IMR-90 (cell line): ENCODE measurements around the gene WWC1. TPM values are rescaled to one million over a fixed set of nuclear protein-coding genes. Genes with fewer than 3 reads are reported as not detected.

ENCODE experiments used
- ATAC-seq: fragments of 200-7000 bp; cut with Tn5 transposase; 2 replicates; pipeline ENCODE4 v1.9.1; 2020; ENCODE audit warnings: low read depth, mild to moderate bottlenecking, moderate library complexity
- BruUV-seq: library from RNA; stranded (reverse); fragments of 400-500 nt; replicated peaks from 2 replicates; lab custom pipeline; 2021; lab: Mats Ljungman, UMichigan
- CTCF ChIA-PET: fragments of 300-600 bp; formaldehyde crosslinking; extraction: SDS; loops from one replicate; lab custom pipeline; 2021; ENCODE audit warnings: antibody characterized with exemption; lab: Yijun Ruan, JAX
- POLR2A ChIA-PET: fragments of 300-600 bp; sonication (Branson Sonifier 250); formaldehyde crosslinking; loops from one replicate; lab custom pipeline; 2022; ENCODE audit warnings: antibody characterized with exemption; ENCODE audit not compliant: unreplicated experiment; lab: Charles Lee
- DNase-seq: peaks from one replicate; pipeline ENCODE4 v3.0.0; 2013
- H2AFZ ChIP-seq: replicated peaks from 2 replicates; pipeline ENCODE3; 2013; ENCODE audit warnings: low read length, mild to moderate bottlenecking; ENCODE audit not compliant: poor library complexity
- H2AK5ac ChIP-seq: 2 replicates; pipeline ENCODE4 v1.6.1; 2013; ENCODE audit warnings: low read depth, low read length, inconsistent platforms
- H2AK9ac ChIP-seq: replicated peaks from 2 replicates; pipeline ENCODE3; 2013; ENCODE audit warnings: mild to moderate bottlenecking, low read depth, low read length, moderate library complexity; ENCODE audit not compliant: poor library complexity
- H2BK120ac ChIP-seq: 2 replicates; pipeline ENCODE4 v1.6.1; 2013; ENCODE audit warnings: low read depth, low read length, inconsistent platforms
- H2BK15ac ChIP-seq: 3 replicates; pipeline ENCODE4 v1.6.1; 2013; ENCODE audit warnings: low read depth, low read length, inconsistent platforms
- H2BK20ac ChIP-seq: 2 replicates; pipeline ENCODE4 v1.6.1; 2013; ENCODE audit warnings: low read depth, mild to moderate bottlenecking, inconsistent platforms, low read length, moderate library complexity
- H2BK5ac ChIP-seq: 2 replicates; pipeline ENCODE4 v1.6.1; 2013; ENCODE audit warnings: mild to moderate bottlenecking, low read depth, low read length, inconsistent platforms; ENCODE audit not compliant: poor library complexity, severe bottlenecking
- H3K14ac ChIP-seq: replicated peaks from 2 replicates; pipeline ENCODE4 v1.6.1; 2013; ENCODE audit warnings: low read depth, low read length, inconsistent platforms
- H3K18ac ChIP-seq: 2 replicates; pipeline ENCODE4 v1.6.1; 2013; ENCODE audit warnings: low read depth, low read length, control low read depth
- H3K23ac ChIP-seq: 2 replicates; pipeline ENCODE4 v1.6.1; 2013; ENCODE audit warnings: low read depth, low read length, inconsistent platforms
- H3K27ac ChIP-seq: 2 replicates; pipeline ENCODE4 v1.5.1; 2013; ENCODE audit warnings: mild to moderate bottlenecking, control low read depth, low read length; ENCODE audit not compliant: insufficient read depth
- H3K27me3 ChIP-seq: 2 replicates; pipeline ENCODE4 v1.6.1; 2013; ENCODE audit warnings: low read length; ENCODE audit not compliant: control insufficient read depth, insufficient read depth
- H3K36me3 ChIP-seq: 2 replicates; pipeline ENCODE4 v1.6.1; 2013; ENCODE audit warnings: low read length, mixed read lengths; ENCODE audit not compliant: control insufficient read depth, insufficient read depth
- H3K4ac ChIP-seq: 2 replicates; pipeline ENCODE4 v1.6.1; 2013; ENCODE audit warnings: low read depth, low read length, inconsistent platforms
- H3K4me1 ChIP-seq: 2 replicates; pipeline ENCODE4 v1.6.1; 2013; ENCODE audit warnings: low read length, mixed read lengths; ENCODE audit not compliant: control insufficient read depth, insufficient read depth
- H3K4me2 ChIP-seq: 2 replicates; pipeline ENCODE4 v1.6.1; 2013; ENCODE audit warnings: low read depth, mild to moderate bottlenecking, control low read depth, low read length, moderate library complexity
- H3K4me3 ChIP-seq: 2 replicates; pipeline ENCODE4 v1.5.1; 2013; ENCODE audit warnings: low read depth, mild to moderate bottlenecking, control low read depth, low read length, moderate library complexity; ENCODE audit not compliant: insufficient read depth
- H3K56ac ChIP-seq: 2 replicates; pipeline ENCODE4 v1.6.1; 2013; ENCODE audit warnings: low read length, inconsistent platforms; ENCODE audit not compliant: insufficient read depth; ENCODE audit errors: extremely low read depth
- H3K79me1 ChIP-seq, 2 experiments: 2 replicates each; pipeline ENCODE4 v1.6.1; 2013; ENCODE audit warnings: low read length in 2 of 2, inconsistent platforms in 1 of 2, low read depth in 1 of 2
- H3K9ac ChIP-seq: 2 replicates; pipeline ENCODE4 v1.6.1; 2013; ENCODE audit warnings: low read depth, low read length, control low read depth
- H3K9me1 ChIP-seq: 2 replicates; pipeline ENCODE4 v1.6.1; 2013; ENCODE audit warnings: low read length, inconsistent platforms; ENCODE audit not compliant: insufficient read depth
- H3K9me3 ChIP-seq: 2 replicates; pipeline ENCODE4 v1.6.1; 2013; ENCODE audit warnings: low read length; ENCODE audit not compliant: control insufficient read depth, insufficient read depth
- H4K20me1 ChIP-seq: 2 replicates; pipeline ENCODE4 v1.6.1; 2013; ENCODE audit warnings: low read length, inconsistent platforms; ENCODE audit not compliant: insufficient read depth
- H4K5ac ChIP-seq: 2 replicates; pipeline ENCODE4 v1.6.1; 2013; ENCODE audit warnings: mild to moderate bottlenecking, low read depth, low read length, control low read depth
- H4K8ac ChIP-seq, 2 experiments: 2 replicates each; pipeline ENCODE4 v1.6.1; 2013; ENCODE audit warnings: low read depth in 2 of 2, low read length in 2 of 2, control low read depth in 1 of 2, inconsistent platforms in 1 of 2
- H4K91ac ChIP-seq: 2 replicates; pipeline ENCODE4 v1.6.1; 2013; ENCODE audit warnings: low read depth, low read length, inconsistent platforms; ENCODE audit not compliant: insufficient read depth
- BHLHE40 ChIP-seq: fragments of 150-350 bp; IDR thresholded peaks from 2 replicates; pipeline ENCODE4 v1.6.1; 2016; ENCODE audit warnings: mild to moderate bottlenecking, low read depth, low read length
- NFE2L2 ChIP-seq: fragments of 150-350 bp; IDR thresholded peaks from 2 replicates; pipeline ENCODE4 v1.6.1; 2016; ENCODE audit warnings: low read depth, mild to moderate bottlenecking, low read length
- RAD21 ChIP-seq: IDR thresholded peaks from 2 replicates; pipeline ENCODE4 v1.6.1; 2012; ENCODE audit warnings: low read length, improper control_type of control experiment
- RCOR1 ChIP-seq: IDR thresholded peaks from 2 replicates; pipeline ENCODE4 v1.6.1; 2012; ENCODE audit warnings: mild to moderate bottlenecking, low read length, improper control_type of control experiment; ENCODE audit not compliant: insufficient replicate concordance
- WGBS, 2 experiments: methylation state at CpG; one replicate each; pipeline versions ENCODE4 v1.1.5 to v1.1.7; 2013; ENCODE audit warnings: missing lambda C conversion rate in 2 of 2; ENCODE audit not compliant: insufficient read length in 1 of 2; ENCODE audit errors: extremely low coverage in 2 of 2; 5-methylcytosine and 5-hydroxymethylcytosine counted together
- dilution Hi-C: fragments of 300-500 bp; cut with HindIII; formaldehyde crosslinking; loops from one replicate; pipeline ENCODE4 v1.14.3; 2018; ENCODE audit warnings: low sequenced_read_pairs; ENCODE audit not compliant: unreplicated experiment
- in situ Hi-C: fragments of 300-500 bp; cut with MboI; formaldehyde crosslinking; loops from 3 replicates; pipeline ENCODE4 v1.14.3; 2019; ENCODE audit warnings: low sequenced_read_pairs, inconsistent platforms, mixed read lengths
- intact Hi-C: fragments of 100-400 bp; cut with micrococcal nuclease; formaldehyde crosslinking; loops from 2 replicates; pipeline ENCODE4 v1.10.0; 2022
- polyA plus RNA-seq, 3 experiments: library from polyadenylated mRNA; depleted of rRNA; stranded (reverse); fragments of >200 nt; gene quantifications; 2 replicates each; pipeline ENCODE4 v1.2.3, GENCODE V29; 2012; ENCODE audit warnings: low replicate concordance in 1 of 3
- total RNA-seq: library from RNA; depleted of rRNA; stranded (reverse); fragments of >200 nt; gene quantifications from 2 replicates; pipeline ENCODE4 v1.2.3, GENCODE V29; 2012

Gene WWC1
- total and polyA plus RNA-seq, 2 of the 4 experiments (the other 2 are of a cell fraction): 9.1 to 10.3 TPM

DNA sequence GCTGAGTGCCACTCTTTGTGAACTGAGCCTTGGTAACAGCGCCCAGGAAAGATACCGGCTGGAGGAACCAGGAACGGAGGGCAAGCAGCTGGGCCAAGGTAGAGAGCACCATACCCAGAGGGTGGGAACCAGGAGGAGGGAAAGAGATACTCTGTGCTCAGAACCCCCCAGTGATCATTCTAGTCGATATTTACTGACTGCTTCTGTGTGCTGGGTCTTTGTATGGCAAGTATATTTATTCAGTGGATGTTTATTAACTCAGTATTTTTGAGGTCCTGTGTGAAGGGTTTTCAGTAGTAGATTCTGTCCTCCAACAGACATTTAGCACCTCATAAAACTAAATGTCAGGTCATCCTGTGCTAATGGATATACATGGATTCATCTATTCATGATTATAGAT lies 132.5 kb downstream of the WWC1 start:
- Histone ChIP-seq H3K23ac (no peak overlapping the region), H3K36me3 (peaks cover 6% of the 10 kb centered on the region), H3K27me3 (no peaks in the 10 kb centered on the region), H3K79me1 (0 out of 4 replicates have a peak, but pooled peaks cover 0 to 3% of the 10 kb centered on the region in 2 experiments), H2BK20ac (no peak overlapping the region), H2AK9ac (no peak overlapping the region), H2BK15ac (no peak overlapping the region), H3K14ac (no peak overlapping the region), H3K4me2 (no peak overlapping the region), H3K27ac (no peak overlapping the region), H3K9me3 (no peaks in the 10 kb centered on the region), H3K4ac (no peak overlapping the region), H4K20me1 (no peaks in the 10 kb centered on the region), H3K56ac (no peak overlapping the region), H3K9ac (no peak overlapping the region), H2BK120ac (no peak overlapping the region), H3K9me1 (peaks cover 5% of the 10 kb centered on the region; the same call in 1 of the 2 replicates), H3K4me1 (peaks cover 4% of the 10 kb centered on the region), H4K5ac (no peak overlapping the region), H3K4me3 (no peak overlapping the region), H2AK5ac (0 out of 2 replicates have a peak overlapping the region, but pooled peaks have one; percentile 11), H4K8ac (no peak overlapping the region), H3K18ac (no peak overlapping the region), H2AFZ (no peak overlapping the region), H2BK5ac (no peak overlapping the region), H4K91ac (no peak overlapping the region)
- ATAC-seq: no peak
- TF ChIP-seq RAD21 (no peak), RCOR1 (no peak), NFE2L2 (no peak), BHLHE40 (no peak)
- in situ Hi-C loops (no loop called here), intact Hi-C loops (loop anchor here (2.0 kb wide), 1 partner anchor 155 kb away; no protein-coding TSS in a partner anchor), dilution Hi-C loops (no loop called here)
- BruUV-seq: no TSS peak
- 80% methylated on average over 1 of the region's 4 CpGs; no CpG with 5 or more reads in 1 of the 2 experiments for WGBS, 2 experiments
- no peak for DNase-seq
- ChIA-PET POLR2A (no interaction called here), CTCF (no interaction called here)
